ENCODE measurements around the gene RNF182.

DNA sequence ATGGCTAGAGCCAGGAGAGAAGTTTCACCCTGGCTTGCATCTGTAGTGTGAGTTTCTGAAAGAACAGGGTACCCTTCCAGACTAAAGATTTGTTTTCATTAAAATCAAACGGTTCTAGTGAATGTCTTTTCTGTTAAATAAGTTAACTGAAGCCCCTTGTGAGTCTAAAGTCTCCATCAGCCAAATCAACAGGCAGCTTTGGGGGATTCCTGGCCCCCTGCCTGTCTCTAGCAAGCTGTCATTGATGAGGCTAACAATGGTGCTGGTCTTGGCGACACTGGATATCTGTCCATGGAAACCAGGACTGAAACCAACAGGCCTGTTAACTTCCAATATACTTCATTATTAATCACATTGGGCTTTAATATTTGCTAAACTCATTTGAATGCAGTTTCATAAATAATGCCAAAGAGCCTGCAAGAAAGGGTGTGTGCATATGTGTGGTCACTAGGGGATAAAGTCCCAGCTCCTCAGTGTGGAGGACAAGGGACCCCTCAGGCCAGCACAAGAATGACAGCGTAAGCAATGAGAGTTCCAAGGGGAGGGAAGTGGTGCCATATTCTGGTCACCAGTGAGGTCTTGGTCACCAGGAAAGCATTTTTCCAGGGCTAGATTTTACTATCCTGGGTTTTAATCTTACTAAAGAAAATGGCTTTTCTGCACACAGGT lies 9.1 kb upstream of the RNF182 start:
- TF ChIP-seq, protein P1, sequence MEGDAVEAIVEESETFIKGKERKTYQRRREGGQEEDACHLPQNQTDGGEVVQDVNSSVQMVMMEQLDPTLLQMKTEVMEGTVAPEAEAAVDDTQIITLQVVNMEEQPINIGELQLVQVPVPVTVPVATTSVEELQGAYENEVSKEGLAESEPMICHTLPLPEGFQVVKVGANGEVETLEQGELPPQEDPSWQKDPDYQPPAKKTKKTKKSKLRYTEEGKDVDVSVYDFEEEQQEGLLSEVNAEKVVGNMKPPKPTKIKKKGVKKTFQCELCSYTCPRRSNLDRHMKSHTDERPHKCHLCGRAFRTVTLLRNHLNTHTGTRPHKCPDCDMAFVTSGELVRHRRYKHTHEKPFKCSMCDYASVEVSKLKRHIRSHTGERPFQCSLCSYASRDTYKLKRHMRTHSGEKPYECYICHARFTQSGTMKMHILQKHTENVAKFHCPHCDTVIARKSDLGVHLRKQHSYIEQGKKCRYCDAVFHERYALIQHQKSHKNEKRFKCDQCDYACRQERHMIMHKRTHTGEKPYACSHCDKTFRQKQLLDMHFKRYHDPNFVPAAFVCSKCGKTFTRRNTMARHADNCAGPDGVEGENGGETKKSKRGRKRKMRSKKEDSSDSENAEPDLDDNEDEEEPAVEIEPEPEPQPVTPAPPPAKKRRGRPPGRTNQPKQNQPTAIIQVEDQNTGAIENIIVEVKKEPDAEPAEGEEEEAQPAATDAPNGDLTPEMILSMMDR (IDR thresholded peaks at IDR 0.05; ENCODE audit: low read depth, low read length), result no peak
- no peak for TF ChIP-seq EZH2phosphoT487 (IDR thresholded peaks at IDR 0.05; ENCODE audit: low read depth)

All from OCI-LY3 (cell line).